WTC11 (cell line): ENCODE measurements around the gene KRT80.

Experiments used
- AFF4 ChIP-seq: sonication (generic); formaldehyde crosslinking; IDR thresholded peaks from 2 replicates; pipeline ENCODE4 v1.8.1; 2023; ENCODE audit warnings: mild to moderate bottlenecking, missing genetic modification reagents, borderline replicate concordance
- ATF1 ChIP-seq: sonication (generic); formaldehyde crosslinking; IDR thresholded peaks from 2 replicates; pipeline ENCODE4 v1.8.1; 2023; ENCODE audit warnings: mild to moderate bottlenecking, moderate library complexity, missing genetic modification reagents
- ESRRA ChIP-seq: sonication (generic); formaldehyde crosslinking; IDR thresholded peaks from 2 replicates; pipeline ENCODE4 v1.8.1; 2022; ENCODE audit warnings: mild to moderate bottlenecking, missing genetic modification reagents, borderline replicate concordance
- MLX ChIP-seq: sonication (generic); formaldehyde crosslinking; IDR thresholded peaks from 2 replicates; pipeline ENCODE4 v1.8.1; 2023; ENCODE audit warnings: mild to moderate bottlenecking, missing genetic modification reagents, moderate library complexity
- TF ChIP-seq, protein P1 (sequence below): sonication (generic); formaldehyde crosslinking; IDR thresholded peaks from 2 replicates; pipeline ENCODE4 v1.8.1; 2023; ENCODE audit warnings: mild to moderate bottlenecking, missing genetic modification reagents, moderate library complexity
- TF ChIP-seq, protein P2 (sequence below): fragments of 200-600 bp; IDR thresholded peaks from 2 replicates; pipeline ENCODE4 v1.8.0; 2022; ENCODE audit warnings: antibody characterized with exemption

DNA sequence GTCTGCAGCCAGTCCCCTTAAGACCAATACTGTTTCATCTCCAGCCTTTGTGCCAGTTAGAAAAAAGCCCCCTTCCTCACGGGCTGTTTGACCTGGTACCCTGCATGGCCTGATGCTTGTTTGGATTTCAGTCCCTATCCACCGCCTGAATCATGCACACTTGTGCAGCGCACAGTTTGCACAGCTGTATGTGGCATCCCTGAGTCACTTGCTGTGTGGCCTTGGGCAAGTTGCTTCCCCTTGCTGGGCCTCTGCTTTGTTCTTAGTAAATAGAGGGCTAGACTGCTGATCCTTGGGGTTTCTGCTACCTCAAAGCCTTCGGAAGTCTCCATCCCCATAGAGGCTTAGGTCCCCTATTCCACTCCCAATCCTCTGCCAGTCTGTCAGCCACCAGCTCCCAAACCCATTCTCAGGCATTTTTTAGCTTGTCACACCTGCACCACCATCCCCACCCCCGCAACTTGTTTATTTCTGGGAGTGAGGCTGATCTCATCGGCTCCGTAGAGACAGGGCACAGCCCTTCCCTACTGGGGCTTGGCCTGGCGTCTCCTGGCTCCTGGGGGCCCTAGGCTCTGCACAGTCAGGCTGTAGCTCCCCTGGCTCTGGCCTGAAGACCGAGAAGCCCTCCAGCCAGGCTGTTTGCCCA, 8.8 kb downstream of the KRT80 start:
- TF ChIP-seq, protein P1, sequence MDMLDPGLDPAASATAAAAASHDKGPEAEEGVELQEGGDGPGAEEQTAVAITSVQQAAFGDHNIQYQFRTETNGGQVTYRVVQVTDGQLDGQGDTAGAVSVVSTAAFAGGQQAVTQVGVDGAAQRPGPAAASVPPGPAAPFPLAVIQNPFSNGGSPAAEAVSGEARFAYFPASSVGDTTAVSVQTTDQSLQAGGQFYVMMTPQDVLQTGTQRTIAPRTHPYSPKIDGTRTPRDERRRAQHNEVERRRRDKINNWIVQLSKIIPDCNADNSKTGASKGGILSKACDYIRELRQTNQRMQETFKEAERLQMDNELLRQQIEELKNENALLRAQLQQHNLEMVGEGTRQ: no peak
- TF ChIP-seq AFF4 (no peak), ATF1 (CRISPR knock-in tag) (no peak), ESRRA (CRISPR knock-in tag) (no peak), MLX (CRISPR knock-in tag) (no peak)
- TF ChIP-seq, protein P2, sequence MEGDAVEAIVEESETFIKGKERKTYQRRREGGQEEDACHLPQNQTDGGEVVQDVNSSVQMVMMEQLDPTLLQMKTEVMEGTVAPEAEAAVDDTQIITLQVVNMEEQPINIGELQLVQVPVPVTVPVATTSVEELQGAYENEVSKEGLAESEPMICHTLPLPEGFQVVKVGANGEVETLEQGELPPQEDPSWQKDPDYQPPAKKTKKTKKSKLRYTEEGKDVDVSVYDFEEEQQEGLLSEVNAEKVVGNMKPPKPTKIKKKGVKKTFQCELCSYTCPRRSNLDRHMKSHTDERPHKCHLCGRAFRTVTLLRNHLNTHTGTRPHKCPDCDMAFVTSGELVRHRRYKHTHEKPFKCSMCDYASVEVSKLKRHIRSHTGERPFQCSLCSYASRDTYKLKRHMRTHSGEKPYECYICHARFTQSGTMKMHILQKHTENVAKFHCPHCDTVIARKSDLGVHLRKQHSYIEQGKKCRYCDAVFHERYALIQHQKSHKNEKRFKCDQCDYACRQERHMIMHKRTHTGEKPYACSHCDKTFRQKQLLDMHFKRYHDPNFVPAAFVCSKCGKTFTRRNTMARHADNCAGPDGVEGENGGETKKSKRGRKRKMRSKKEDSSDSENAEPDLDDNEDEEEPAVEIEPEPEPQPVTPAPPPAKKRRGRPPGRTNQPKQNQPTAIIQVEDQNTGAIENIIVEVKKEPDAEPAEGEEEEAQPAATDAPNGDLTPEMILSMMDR: no peak
